Natural killer cell (primary cell): ENCODE data around the gene MORN1. TPM values are rescaled to one million over a fixed set of nuclear protein-coding genes. Genes with fewer than 3 reads are reported as not detected.
"Not testable (repeated sequence)": the region's sequence is repeated elsewhere in the genome, so short reads cannot be mapped to it uniquely, and the experiment has no call there.

Source experiments
- ATAC-seq, 3 donors: fragments of 150-1000 bp in 2 of 3; fragments of 200-7000 bp in 1 of 3; cut with Tn5 transposase; 1 replicate in 1 of 3; 2 replicates in 2 of 3; pipeline ENCODE4 v1.10.0; 2021; ENCODE audit warnings: mild to moderate bottlenecking in 2 of 3, moderate library complexity in 2 of 3
- DNase-seq, 2 donors: peaks; one replicate each; pipeline versions ENCODE4 v3.0.0 to v3.0.0-alpha.2; 2013 to 2021; ENCODE audit warnings: mixed read lengths in 1 of 2
- H3K27ac ChIP-seq: one replicate; pipeline ENCODE4 v1.5.1; 2013; ENCODE audit warnings: mild to moderate bottlenecking, low read length
- H3K27me3 ChIP-seq: one replicate; pipeline ENCODE4 v1.6.1; 2013; ENCODE audit warnings: low read length; ENCODE audit not compliant: control insufficient read depth, insufficient read depth
- H3K36me3 ChIP-seq: one replicate; pipeline ENCODE4 v1.6.1; 2013; ENCODE audit warnings: low read length; ENCODE audit not compliant: control insufficient read depth, insufficient read depth
- H3K4me1 ChIP-seq: one replicate; pipeline ENCODE4 v1.6.1; 2013; ENCODE audit warnings: low read length; ENCODE audit not compliant: control insufficient read depth, insufficient read depth
- H3K4me3 ChIP-seq: one replicate; pipeline ENCODE4 v1.5.1; 2013; ENCODE audit warnings: low read length
- H3K9me3 ChIP-seq: one replicate; pipeline ENCODE4 v1.6.1; 2013; ENCODE audit warnings: low read length; ENCODE audit not compliant: control insufficient read depth, insufficient read depth
- H3K27ac Mint-ChIP-seq, 2 donors: one replicate each; pipeline ENCODE4 v1.8.0; 2022; ENCODE audit warnings: mild to moderate bottlenecking in 2 of 2, mixed read lengths in 2 of 2, moderate library complexity in 1 of 2
- H3K27me3 Mint-ChIP-seq, 2 donors: one replicate each; pipeline ENCODE4 v1.8.0; 2022; ENCODE audit warnings: low read depth in 2 of 2, mixed read lengths in 2 of 2
- H3K36me3 Mint-ChIP-seq: one replicate; pipeline ENCODE4 v1.8.0; 2022; ENCODE audit warnings: mixed read lengths
- H3K4me1 Mint-ChIP-seq, 2 donors: one replicate each; pipeline ENCODE4 v1.8.0; 2022; ENCODE audit warnings: mixed read lengths in 2 of 2
- H3K4me3 Mint-ChIP-seq: one replicate; pipeline ENCODE4 v1.8.0; 2022; ENCODE audit warnings: mild to moderate bottlenecking, moderate library complexity, mixed read lengths
- H3K9me3 Mint-ChIP-seq, 2 donors: one replicate each; pipeline ENCODE4 v1.8.0; 2022; ENCODE audit warnings: mixed read lengths in 2 of 2
- WGBS: methylation state at CpG from one replicate; pipeline ENCODE4 v1.1.7; 2013; ENCODE audit warnings: missing lambda C conversion rate; ENCODE audit not compliant: insufficient coverage; 5-methylcytosine and 5-hydroxymethylcytosine counted together
- intact Hi-C: fragments of 100-400 bp; cut with micrococcal nuclease; formaldehyde crosslinking; loops from one replicate; pipeline ENCODE4 v1.14.2; 2022
- total RNA-seq, 4 donors: library from RNA; stranded (reverse); fragments of 120-200 nt in 1 of 4; gene quantifications; one replicate each; pipeline versions ENCODE4 v1.2.3 to v1.2.4, GENCODE V29; 2013 to 2022
- TF ChIP-seq, protein P1 (sequence below): fragments of 200-600 bp; IDR thresholded peaks from one replicate; pipeline ENCODE4 v1.8.0; 2022; ENCODE audit warnings: antibody characterized with exemption

The MORN1 gene
- total RNA-seq = 1 to 10 TPM; 8.0 to 9.3 (median 8.8) TPM
- total RNA-seq (2013) = 11.7 TPM

DNA sequence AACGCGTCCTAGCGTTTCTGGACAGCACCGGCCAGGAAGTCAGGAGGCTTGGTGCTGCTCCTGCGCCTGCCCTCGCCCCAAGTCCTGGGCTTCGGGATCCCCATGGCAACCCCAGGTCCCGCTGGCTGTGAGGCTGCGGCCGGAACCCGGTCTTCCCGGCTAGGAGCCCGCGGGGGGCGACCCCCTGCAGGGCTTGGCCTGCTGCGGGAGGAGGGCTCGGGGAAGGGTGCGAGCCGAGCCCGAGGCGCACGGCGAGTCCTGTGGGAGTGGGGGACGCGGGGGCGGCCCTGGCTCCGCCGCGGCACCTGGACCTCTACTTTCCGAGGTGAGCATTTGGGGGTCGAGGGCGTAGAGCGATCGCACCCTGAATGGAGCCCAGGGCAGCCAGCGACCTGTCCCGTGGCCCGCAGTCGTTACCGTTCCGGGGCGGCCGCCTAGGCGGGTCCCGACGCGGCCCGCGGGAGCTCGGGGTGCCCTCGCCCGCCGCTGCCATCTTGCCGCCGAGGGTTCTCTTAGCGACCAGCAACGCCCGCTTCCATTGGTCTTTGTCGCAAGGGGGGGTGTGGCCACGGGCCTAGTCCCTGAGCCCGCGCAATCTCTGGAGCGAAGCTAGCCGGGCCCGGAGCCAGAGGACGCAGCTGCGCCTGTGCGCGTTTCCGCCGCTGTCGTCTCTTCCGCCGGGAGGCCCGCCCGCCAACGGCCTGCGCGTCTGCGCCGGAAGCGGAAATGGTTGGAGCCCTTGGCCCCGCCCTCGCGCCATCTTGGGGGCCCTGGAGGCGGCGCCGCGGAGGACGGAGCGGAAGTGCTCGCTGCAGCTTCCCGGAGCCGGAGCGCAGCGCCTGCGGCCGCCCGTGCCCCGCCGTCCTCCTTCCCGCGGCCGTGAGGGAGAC, at the start of gene MORN1, which contains the start of gene RER1:
Gene MORN1, minus strand, starts transcription at position 514 of the 890 bp plus-strand sequence. Its CDS starts 21 bp downstream, at position 493.
Gene RER1, plus strand, starts transcription at position 801 of the 890 bp plus-strand sequence. CDS start 3,950 bp downstream, outside the sequence.
- intact Hi-C loops = loop anchor here (1.0 kb wide), 1 partner anchor 21 kb away; the partner anchor contains the start of gene PEX10

DNA sequence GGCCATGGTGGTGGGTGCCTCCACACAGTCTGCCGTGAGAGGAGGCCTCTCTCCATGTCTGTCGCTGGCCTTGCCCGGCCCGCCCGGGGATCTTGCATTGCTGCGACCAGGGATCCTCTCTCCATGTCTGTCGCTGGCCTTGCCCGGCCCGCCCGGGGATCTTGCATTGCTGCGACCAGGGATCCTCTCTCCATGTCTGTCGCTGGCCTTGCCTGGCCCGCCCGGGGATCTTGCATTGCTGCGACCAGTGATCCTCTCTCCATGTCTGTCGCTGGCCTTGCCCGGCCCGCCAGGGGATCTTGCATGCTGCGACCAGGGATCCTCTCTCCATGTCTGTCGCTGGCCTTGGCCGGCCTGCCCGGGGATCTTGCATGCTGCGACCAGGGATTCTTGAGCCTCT, 49.0 kb upstream of the MORN1 start:
- H3K27ac ChIP-seq, intact Hi-C loops, H3K9me3 ChIP-seq, DNase-seq, ATAC-seq, H3K4me3 Mint-ChIP-seq, H3K36me3 ChIP-seq, H3K4me3 ChIP-seq, H3K9me3 Mint-ChIP-seq, H3K27me3 Mint-ChIP-seq, H3K27ac Mint-ChIP-seq, H3K36me3 Mint-ChIP-seq: not testable (repeated sequence)
- WGBS = 93% methylated on average over 23 of the region's 23 CpGs
- Histone ChIP-seq H3K27me3 (peaks cover 12% of the 10 kb centered on the region), H3K4me1 (peaks cover 12% of the 10 kb centered on the region)
- H3K4me1 Mint-ChIP-seq = peaks cover 0 to 17% of the 10 kb centered on the region in 2 donors

More for the DNA sequence above, at the start of gene MORN1, which contains the start of gene RER1:
- Mint-ChIP-seq H3K4me1 (peaks cover 28 to 38% of the 10 kb centered on the region in 2 donors), H3K36me3 (no peaks in the 10 kb centered on the region), H3K27ac (peak within 1 kb of the TSS; percentile 77 to 90), H3K9me3 (no peaks in the 10 kb centered on the region), H3K4me3 (peak within 1 kb of the TSS; percentile 89), H3K27me3 (no peaks in the 10 kb centered on the region)
- no peaks in the 10 kb centered on the region for H3K27me3 ChIP-seq
- under 1% methylated on average over 103 of the region's 103 CpGs for WGBS
- ATAC-seq (peak; percentile 94 to 99 (median 95)), DNase-seq (peak; percentile 97 to 100)
- H3K36me3 ChIP-seq = peaks cover 11% of the 10 kb centered on the region
- peak within 1 kb of the TSS; percentile 50 for H3K4me3 ChIP-seq
- peaks cover 34% of the 10 kb centered on the region for H3K4me1 ChIP-seq
- H3K9me3 ChIP-seq = no peaks in the 10 kb centered on the region
- TF ChIP-seq, protein P1, sequence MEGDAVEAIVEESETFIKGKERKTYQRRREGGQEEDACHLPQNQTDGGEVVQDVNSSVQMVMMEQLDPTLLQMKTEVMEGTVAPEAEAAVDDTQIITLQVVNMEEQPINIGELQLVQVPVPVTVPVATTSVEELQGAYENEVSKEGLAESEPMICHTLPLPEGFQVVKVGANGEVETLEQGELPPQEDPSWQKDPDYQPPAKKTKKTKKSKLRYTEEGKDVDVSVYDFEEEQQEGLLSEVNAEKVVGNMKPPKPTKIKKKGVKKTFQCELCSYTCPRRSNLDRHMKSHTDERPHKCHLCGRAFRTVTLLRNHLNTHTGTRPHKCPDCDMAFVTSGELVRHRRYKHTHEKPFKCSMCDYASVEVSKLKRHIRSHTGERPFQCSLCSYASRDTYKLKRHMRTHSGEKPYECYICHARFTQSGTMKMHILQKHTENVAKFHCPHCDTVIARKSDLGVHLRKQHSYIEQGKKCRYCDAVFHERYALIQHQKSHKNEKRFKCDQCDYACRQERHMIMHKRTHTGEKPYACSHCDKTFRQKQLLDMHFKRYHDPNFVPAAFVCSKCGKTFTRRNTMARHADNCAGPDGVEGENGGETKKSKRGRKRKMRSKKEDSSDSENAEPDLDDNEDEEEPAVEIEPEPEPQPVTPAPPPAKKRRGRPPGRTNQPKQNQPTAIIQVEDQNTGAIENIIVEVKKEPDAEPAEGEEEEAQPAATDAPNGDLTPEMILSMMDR = no peak
- H3K27ac ChIP-seq = peak within 1 kb of the TSS; percentile 52

DNA sequence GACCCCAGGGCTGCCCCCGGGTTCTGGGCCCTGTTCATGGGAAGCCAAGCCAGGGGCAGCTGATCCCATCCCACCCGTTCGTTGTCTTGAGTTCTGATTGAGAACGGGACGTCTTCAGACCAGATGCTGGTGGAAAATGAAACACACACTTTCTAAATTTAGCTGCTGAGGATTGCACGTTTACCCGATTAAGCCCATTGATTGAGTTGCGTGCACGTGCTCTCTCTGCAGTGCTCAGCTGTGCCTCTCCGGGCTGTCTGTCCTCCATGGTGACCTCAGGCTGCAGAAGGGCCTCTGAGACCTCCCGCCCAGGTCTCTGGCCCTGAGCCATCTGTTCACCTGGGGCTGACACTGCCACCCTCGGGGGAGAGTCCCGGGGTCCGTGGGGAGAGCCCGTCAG, 48.0 kb upstream of the MORN1 start:
- Mint-ChIP-seq H3K9me3 (no peaks in the 10 kb centered on the region), H3K4me1 (peaks cover 0 to 13% of the 10 kb centered on the region in 2 donors), H3K27ac (no peak overlapping the region), H3K4me3 (no peak overlapping the region), H3K27me3 (no peaks in the 10 kb centered on the region), H3K36me3 (no peaks in the 10 kb centered on the region)
- Histone ChIP-seq H3K4me3 (no peak overlapping the region), H3K27ac (no peak overlapping the region), H3K27me3 (peaks cover 9% of the 10 kb centered on the region), H3K4me1 (peaks cover 12% of the 10 kb centered on the region), H3K9me3 (no peaks in the 10 kb centered on the region), H3K36me3 (no peaks in the 10 kb centered on the region)
- TF ChIP-seq, protein P1 = no peak
- intact Hi-C loops = no loop called here
- ATAC-seq (no peak), DNase-seq (no peak)
- WGBS = 83% methylated on average over 15 of the region's 15 CpGs

DNA sequence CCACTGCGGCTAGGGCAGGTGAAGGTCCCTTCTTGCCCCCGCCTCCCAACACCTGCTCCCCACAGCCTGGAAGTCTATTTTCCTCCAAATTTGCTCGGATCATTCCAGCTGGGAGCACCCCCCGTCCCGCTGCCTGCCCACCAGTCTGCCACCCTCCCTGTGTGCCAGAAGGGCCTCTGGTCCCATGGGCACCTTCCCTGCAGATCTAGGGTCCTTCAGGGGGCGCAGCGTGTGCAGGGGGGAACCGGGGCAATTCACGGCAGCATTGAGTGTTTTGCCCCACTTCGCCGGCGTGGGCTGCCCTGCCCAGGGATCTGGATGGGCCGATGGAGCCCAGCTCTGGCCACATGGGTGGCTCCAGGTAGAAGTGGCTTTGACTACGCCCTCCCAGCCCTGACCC, 47.3 kb upstream of the MORN1 start:
- Histone ChIP-seq H3K4me3 (no peak overlapping the region), H3K9me3 (no peaks in the 10 kb centered on the region), H3K27me3 (peaks cover 6% of the 10 kb centered on the region), H3K4me1 (peaks cover 8% of the 10 kb centered on the region), H3K27ac (no peak overlapping the region), H3K36me3 (no peaks in the 10 kb centered on the region)
- no peak overlapping the region for H3K4me3 Mint-ChIP-seq
- WGBS = 92% methylated on average over 14 of the region's 14 CpGs
- TF ChIP-seq, protein P1 = no peak
- ATAC-seq (no peak), DNase-seq (no peak)
- peaks cover 0 to 13% of the 10 kb centered on the region in 2 donors for H3K4me1 Mint-ChIP-seq
- H3K36me3 Mint-ChIP-seq = no peaks in the 10 kb centered on the region
- intact Hi-C loops = no loop called here
- no peaks in the 10 kb centered on the region for H3K27me3 Mint-ChIP-seq
- H3K27ac Mint-ChIP-seq = no peak overlapping the region
- H3K9me3 Mint-ChIP-seq = no peaks in the 10 kb centered on the region
